Stomach (tissue), 4 donors: ENCODE results near the gene CHST11.

Experiments used
- CTCF ChIP-seq, 7 experiments: fragments of 450-650 bp in 4 of 7; fragments of 200-600 bp in 3 of 7; sonication (generic) in 3 of 7; IDR thresholded peaks; one replicate each; pipeline ENCODE4 v1.5.1; 2016 to 2019; ENCODE audit warnings: antibody characterized with exemption in 7 of 7, control low read depth in 2 of 7, mild to moderate bottlenecking in 1 of 7
- POLR2A ChIP-seq, 4 donors: fragments of 450-650 bp; IDR thresholded peaks; one replicate each; pipeline ENCODE4 v1.6.1; 2016; ENCODE audit warnings: antibody characterized with exemption in 4 of 4, control low read depth in 2 of 4, mild to moderate bottlenecking in 1 of 4, moderate library complexity in 1 of 4

GRCh38 chr12:104656921-104657320 lies 200.2 kb downstream of the CHST11 start:
- no peak for TF ChIP-seq CTCF (IDR thresholded peaks at IDR 0.05)
- TF ChIP-seq POLR2A (IDR thresholded peaks at IDR 0.05) = no peak
